SU-DHL-6 (cell line): ENCODE measurements around the gene PREX1.

Source experiments
- EZH2phosphoT487 ChIP-seq: fragments of 200-600 bp; sonication (generic), shearing (Covaris generic); conservative IDR thresholded peaks from 2 replicates; pipeline ENCODE4 v1.6.1; 2018; ENCODE audit warnings: mild to moderate bottlenecking, antibody characterized with exemption, low read length, moderate library complexity, mixed read lengths
- TF ChIP-seq, protein P1 (sequence below): fragments of 200-600 bp; sonication (generic); IDR thresholded peaks from one replicate; pipeline ENCODE4 v1.5.1; 2017; ENCODE audit warnings: antibody characterized with exemption, mild to moderate bottlenecking, low read length, moderate library complexity; ENCODE audit not compliant: insufficient read depth, poor library complexity, severe bottlenecking

DNA sequence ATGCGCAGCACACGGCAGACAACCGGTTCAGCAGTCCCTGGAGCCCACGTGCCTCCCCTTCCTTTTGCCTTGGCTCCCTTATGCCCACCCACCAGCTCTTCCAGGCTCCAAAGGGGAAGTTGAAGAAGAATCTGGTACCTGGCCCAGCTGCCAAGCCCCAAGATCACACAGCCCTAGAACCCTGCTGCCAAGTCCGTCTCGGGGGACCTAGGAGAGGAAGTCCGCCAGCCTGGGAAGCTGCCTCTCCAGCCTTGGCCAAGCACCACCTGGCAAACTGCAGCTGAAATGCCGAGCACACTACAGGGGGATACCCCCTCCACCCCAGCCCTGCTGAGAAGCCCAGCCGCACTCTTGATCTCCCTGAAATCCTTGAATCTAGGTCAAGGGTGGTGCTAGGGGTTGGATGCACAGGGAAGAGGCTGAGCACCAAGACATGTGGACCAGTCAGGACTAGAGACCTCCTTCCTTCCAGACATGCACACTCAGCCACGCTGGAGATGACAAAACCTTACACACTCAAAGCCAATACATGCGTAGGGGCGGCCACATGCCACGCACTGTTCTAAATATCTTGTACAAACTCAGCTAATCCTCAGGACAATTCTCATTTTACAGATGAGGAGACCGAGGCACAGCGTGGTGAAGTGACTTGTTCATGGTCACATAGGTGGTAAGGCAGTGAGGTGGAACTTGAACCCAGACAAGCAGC is 124.1 kb downstream of the PREX1 start:
- TF ChIP-seq, protein P1, sequence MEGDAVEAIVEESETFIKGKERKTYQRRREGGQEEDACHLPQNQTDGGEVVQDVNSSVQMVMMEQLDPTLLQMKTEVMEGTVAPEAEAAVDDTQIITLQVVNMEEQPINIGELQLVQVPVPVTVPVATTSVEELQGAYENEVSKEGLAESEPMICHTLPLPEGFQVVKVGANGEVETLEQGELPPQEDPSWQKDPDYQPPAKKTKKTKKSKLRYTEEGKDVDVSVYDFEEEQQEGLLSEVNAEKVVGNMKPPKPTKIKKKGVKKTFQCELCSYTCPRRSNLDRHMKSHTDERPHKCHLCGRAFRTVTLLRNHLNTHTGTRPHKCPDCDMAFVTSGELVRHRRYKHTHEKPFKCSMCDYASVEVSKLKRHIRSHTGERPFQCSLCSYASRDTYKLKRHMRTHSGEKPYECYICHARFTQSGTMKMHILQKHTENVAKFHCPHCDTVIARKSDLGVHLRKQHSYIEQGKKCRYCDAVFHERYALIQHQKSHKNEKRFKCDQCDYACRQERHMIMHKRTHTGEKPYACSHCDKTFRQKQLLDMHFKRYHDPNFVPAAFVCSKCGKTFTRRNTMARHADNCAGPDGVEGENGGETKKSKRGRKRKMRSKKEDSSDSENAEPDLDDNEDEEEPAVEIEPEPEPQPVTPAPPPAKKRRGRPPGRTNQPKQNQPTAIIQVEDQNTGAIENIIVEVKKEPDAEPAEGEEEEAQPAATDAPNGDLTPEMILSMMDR, result no peak
- no peak for TF ChIP-seq EZH2phosphoT487
